ENCODE measurements around the gene DYNLT4. TPM values are rescaled to one million over a fixed set of nuclear protein-coding genes. Genes with fewer than 3 reads are reported as not detected.
"Not testable (repeated sequence)": the region's sequence is repeated elsewhere in the genome, so short reads cannot be mapped to it uniquely, and the experiment has no call there.

DYNLT4 gene
- total RNA-seq, 2 donors from 2014 or later = 0.32 to 0.80 TPM

DNA sequence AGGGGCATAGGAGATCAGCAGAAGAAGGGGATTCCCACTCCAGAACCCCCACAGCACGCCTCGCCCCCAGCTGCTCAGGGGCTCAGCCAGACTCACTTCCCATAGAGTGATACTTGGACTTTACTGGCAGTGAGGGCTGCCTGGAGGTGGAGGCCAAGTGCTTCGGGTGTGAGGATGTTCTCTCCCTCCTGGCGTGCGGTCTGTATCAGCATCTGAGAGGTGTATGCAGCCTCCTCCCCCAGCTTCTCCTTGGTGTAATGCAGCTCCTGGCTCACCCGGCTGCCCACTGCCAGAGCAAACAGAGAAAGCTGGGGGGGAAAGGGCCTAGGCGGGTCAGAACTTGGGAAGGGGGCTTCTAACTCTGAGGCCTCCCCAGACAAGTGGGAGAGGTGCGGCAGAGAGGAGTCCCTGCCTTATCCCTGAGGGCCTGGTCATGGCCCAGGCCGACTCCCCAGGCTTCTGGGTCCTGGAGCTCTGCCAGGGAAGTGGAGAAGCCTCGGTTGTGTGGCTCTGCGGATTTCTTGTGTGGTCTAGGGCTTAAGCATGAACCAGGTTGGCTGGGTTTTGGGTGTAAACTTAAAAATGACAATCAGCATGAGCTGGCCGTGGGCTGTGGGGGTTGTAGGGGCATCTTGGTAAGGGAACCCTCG is 25.0 kb upstream of the DYNLT4 start:
- no peak for DNase-seq (ENCODE audit: low spot score in 2 of 2)
- no peak for ATAC-seq
- Mint-ChIP-seq H3K9me3 (no peaks in the 10 kb centered on the region), H3K27ac (peak overlapping the region in 1 of 2 donors; percentile 76), H3K36me3 (no peaks in the 10 kb centered on the region)

DNA sequence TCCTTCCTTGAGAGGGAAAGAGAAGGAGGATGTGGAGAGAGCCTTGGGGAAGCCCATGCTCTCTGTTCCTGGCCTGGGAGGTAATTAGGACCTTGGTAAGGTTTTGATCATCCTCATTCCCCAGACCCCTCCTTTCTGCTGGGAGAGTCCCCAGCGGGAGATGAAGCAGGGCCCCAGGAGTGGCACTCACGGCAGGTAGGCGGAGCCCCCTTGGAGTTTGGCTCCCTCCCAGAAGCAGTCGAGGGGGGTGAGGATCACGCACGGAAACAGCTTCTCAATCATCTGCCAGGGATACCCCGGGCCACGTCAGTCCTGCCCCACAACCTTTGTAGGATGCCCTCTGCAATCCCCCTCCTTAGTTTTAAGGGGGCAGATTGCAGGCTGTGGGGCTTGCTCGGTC is 24.4 kb upstream of the DYNLT4 start:
- H3K27ac Mint-ChIP-seq = peak overlapping the region in 1 of 2 donors; percentile 49
- no peak for ATAC-seq
- H3K36me3 Mint-ChIP-seq = no peaks in the 10 kb centered on the region
- DNase-seq (ENCODE audit: low spot score in 2 of 2) = no peak
- no peaks in the 10 kb centered on the region for H3K9me3 Mint-ChIP-seq

DNA sequence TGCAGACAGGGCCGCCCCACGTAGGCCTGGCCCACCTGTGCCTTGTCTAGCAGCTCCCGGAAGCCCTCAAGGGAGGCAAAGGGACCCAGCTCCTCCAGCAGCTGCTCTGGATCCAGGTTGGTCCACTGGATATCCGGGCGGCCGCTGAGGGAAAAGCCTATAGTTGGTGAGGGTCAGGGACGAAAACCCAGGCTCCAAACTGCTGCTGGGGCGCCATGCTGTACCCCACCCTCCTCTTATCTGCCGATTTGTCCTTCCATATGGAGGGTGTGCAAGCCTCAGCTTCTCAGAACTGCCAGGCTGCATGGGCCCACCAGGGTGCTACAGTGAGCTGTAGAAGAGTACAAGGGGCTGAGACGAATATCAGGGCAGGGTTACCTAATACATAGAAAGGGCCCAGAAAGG is 23.8 kb upstream of the DYNLT4 start:
- H3K9me3 Mint-ChIP-seq = no peaks in the 10 kb centered on the region
- ATAC-seq (no peak), DNase-seq (ENCODE audit: low spot score in 2 of 2) (no peak)
- H3K27ac Mint-ChIP-seq = peak overlapping the region in 1 of 2 donors; percentile 49
- no peaks in the 10 kb centered on the region for H3K36me3 Mint-ChIP-seq

DNA sequence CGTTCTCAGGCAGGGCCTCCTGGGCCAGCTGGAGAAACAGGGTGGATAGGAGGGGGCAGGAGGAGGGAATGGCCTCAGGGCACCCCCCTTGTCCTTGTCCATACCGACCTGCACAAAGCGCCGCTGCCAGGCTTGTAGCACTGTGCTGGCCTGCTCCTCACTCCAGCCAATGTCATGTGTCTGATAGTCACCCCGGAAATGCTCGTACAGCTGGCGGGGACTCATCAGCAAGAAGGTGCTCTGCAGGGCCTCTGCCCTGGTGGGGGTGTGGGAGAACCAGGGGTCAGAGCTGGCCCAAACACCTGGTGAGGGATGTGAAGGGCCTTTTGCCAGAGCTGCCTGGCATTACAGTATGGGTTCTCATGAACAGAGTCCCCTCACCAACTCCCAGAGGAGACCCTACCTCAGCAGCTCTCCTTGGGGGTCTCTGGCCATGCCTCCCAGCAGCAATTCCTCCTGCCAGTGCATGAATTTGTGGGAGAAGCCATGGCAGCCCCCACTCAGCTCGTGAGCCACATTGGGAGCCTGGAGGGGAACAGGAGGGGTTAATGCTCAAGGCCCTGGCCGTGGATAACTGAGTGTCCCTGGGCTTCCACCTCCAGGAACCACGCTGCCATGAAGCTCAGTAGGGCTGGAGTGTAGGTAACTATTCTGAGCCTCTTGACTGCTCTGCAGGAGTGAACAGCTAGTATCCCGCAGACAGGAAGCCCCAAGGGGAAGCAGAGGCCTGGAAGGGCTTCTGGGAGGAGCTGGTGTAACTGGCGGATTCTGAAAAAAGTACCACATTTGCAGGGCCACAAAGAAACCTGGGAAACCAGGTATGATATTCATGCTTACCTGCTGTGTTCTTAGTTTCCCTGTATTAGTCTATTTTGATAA is 22.6 kb upstream of the DYNLT4 start:
- no peak for DNase-seq (ENCODE audit: low spot score in 2 of 2)
- ATAC-seq = no peak
- H3K27ac Mint-ChIP-seq = peak overlapping the region in 1 of 2 donors; percentile 49
- H3K36me3 Mint-ChIP-seq = no peaks in the 10 kb centered on the region
- H3K9me3 Mint-ChIP-seq = no peaks in the 10 kb centered on the region

DNA sequence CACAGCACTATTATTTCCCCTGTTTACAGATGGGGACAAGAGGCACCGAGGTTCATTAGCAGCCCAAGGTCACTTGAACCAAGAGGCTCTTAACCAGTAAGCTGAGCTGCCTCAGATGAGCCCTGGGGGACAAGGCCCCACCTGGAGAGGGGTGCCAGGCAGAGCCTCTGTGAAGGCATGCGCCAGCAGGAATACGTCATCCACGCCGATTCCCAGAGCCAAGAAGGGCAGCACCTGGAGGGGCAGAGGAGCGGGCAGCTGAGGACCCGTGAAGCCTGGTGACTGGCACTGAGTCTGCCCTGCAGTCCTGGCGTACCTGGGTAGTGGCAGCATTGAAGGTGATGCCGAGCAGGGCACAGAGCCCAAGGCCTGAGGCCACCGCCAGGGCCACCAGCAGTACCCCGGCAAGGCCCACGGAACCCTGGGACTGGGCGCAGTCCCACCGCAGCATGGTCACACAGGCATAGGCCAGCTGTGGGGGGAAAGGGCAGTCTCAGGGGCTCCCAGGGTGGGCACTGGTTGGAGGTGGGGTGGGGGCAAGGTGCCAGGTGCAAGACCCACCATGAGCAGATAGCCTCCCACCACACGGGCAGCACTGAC is 21.8 kb upstream of the DYNLT4 start:
- no peaks in the 10 kb centered on the region for H3K9me3 Mint-ChIP-seq
- no peaks in the 10 kb centered on the region for H3K36me3 Mint-ChIP-seq
- DNase-seq (ENCODE audit: low spot score in 2 of 2) (no peak), ATAC-seq (no peak)
- H3K27ac Mint-ChIP-seq = no peak overlapping the region

DNA sequence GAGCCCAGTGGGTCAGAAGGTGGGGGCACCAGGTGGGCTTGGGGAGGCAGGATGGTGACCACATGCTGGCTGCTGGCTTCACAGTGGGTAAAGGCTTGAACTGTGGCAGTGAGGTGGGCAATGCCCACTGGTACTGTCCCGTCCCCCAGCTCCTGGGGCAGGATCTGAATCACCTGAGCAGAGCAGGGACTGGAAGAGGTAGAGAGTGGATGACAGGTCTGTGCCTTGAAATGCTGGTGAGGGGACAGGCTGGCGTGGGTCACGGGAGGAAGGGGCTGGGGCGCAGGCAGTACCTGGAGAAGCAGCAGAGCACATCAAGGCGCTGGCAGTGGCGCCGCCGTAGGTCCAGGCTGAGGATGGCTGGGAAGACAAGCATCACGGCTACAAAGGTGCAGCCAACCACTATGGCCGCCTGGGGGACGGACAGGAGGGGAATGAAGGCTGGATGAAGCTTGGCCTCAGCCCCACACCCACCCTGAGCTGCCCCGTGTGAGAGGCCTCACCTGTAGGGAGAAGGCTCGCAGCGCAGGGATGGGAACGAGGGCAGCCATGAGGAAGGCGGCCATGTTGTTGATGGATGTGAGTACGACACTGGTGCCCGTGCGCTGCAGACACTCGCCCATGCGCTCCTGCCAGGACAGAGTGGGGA is 21.0 kb upstream of the DYNLT4 start:
- no peaks in the 10 kb centered on the region for H3K36me3 Mint-ChIP-seq
- peak overlapping the region in 1 of 2 donors; percentile 50 for H3K27ac Mint-ChIP-seq
- H3K9me3 Mint-ChIP-seq = no peaks in the 10 kb centered on the region
- ATAC-seq = no peak
- no peak for DNase-seq (ENCODE audit: low spot score in 2 of 2)

DNA sequence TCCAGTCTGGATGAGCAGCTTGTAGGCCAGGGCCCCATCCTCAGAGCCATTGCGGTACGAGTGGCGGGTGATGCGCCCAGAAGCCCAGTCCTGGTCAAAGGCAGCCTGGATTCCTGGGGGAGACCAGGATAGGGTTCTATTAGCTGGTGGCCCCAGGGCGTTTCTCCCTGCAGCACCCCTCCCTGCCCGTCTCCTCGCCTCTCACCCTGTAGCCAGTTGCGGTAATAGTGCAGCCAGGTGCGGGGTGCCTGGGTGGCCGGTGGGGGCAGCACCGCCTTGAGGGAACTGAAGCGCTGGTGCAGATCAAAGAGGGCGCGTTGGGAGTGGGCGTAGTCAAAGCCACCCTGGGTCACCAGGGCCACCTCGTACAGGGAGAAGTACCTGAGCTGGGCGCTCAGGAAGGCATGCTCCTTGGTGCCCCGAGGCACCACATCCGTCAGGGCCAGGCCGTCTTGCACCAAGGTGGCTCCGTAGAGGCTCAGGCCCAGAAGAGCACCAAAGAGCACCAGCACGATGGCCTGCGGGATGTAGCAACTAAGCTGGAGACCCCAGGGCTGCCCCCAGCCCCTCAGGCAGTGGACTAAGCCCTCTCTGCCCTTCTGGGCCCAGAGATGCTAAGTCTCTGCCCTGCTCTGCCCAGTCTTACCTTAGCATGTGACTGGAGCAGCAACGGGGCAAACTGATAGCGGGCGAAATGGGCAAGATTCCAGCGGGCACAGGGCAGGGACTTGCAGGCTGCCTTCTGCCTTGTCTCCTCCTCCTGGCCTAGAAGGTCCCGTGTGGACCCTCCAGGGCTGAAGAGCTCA is 20.2 kb upstream of the DYNLT4 start:
- DNase-seq (ENCODE audit: low spot score in 2 of 2) (no peak), ATAC-seq (no peak)
- H3K36me3 Mint-ChIP-seq = no peaks in the 10 kb centered on the region
- H3K27ac Mint-ChIP-seq = peak overlapping the region in 1 of 2 donors; percentile 50
- no peaks in the 10 kb centered on the region for H3K9me3 Mint-ChIP-seq

DNA sequence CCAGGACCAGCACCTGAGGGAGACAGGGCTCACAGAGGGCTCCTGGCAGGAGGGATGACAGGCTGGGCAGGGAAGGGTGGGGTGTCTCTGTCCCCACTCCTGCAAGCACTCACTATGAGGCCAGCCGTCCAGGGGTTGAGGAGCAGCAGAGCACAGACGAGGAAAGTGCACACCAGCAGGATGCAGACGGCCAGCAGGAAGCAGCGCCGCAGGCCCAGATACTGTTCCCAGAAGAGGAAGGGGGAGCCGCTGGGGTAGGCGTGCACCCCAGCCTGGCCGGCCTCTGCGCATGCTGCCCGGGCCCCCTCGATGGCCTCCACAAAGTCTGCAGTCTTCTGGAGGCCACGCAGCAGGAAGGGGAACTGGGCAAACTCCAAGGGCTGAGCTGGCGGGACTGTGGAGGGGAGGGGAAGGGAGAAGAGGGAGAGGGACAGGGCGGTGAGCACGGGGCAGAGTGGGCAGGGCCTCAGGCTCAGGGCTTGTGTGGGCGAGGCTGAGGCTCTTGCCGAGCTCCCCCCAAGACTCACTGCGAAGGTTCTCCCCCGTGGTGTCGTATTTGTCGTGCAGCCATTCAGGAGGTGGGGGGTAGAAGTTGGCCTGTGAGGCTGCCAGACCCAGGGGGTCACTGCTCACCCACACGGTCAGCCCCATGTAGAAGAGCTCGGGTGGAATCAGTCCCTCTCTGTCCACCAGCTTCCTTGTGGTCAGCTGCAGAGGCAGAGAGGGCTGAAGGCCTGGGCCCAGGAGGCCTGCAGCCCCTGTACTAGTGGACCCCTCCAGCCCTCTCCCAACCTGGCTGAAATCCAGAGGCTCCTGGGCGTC is 19.4 kb upstream of the DYNLT4 start:
- H3K27ac Mint-ChIP-seq = no peak overlapping the region
- no peaks in the 10 kb centered on the region for H3K9me3 Mint-ChIP-seq
- no peak for DNase-seq (ENCODE audit: low spot score in 2 of 2)
- no peak for ATAC-seq
- H3K36me3 Mint-ChIP-seq = no peaks in the 10 kb centered on the region

DNA sequence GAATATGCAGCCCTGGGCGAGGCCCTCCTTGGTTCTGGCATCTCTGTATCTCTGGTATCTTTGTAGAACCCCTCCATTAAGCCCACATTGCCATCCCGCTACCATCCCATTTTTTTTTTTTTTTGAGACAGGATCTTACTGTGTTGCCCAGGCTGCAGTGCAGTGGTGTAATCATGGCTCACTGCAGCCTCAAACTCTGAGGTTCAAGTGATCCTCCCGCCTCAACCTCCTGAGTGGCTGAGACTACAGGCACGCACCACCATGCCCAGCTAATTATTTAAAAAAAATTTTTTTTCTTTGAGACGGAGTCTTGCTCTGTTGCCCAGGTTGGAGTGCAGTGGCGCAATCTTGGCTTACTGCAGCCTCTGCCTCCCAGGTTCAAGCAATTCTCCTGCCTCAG is 17.2 kb upstream of the DYNLT4 start:
- not testable (repeated sequence) for H3K9me3 Mint-ChIP-seq; DNase-seq (ENCODE audit: low spot score in 2 of 2); ATAC-seq; H3K36me3 Mint-ChIP-seq; H3K27ac Mint-ChIP-seq

DNA sequence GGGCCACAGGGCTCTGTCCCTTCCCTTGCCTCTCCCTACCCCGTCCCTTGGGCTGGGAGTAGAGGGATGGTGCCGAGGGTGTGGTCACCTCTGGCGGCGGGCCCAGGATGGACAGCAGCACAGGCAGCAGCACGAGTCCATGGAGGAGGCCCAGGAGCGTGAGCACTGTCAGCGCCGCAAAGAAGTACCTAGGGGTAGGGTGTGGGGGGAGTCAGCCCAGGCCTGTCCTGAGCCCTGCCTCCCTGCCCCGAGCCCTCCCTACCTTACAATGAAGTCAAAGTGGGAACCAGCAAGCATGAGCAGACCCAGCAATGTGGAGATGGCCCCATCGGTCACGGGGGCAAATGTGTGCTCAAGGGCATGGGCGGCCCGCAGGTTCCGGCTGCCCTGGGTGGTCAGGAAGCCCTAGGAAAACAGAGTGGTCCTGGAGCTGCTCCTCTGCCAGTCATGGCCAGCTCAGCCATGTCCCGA is 15.9 kb upstream of the DYNLT4 start:
- DNase-seq (ENCODE audit: low spot score in 2 of 2) = no peak
- Mint-ChIP-seq H3K36me3 (peaks cover 0 to 4% of the 10 kb centered on the region in 2 donors), H3K27ac (no peak overlapping the region), H3K9me3 (no peaks in the 10 kb centered on the region)
- ATAC-seq = no peak

DNA sequence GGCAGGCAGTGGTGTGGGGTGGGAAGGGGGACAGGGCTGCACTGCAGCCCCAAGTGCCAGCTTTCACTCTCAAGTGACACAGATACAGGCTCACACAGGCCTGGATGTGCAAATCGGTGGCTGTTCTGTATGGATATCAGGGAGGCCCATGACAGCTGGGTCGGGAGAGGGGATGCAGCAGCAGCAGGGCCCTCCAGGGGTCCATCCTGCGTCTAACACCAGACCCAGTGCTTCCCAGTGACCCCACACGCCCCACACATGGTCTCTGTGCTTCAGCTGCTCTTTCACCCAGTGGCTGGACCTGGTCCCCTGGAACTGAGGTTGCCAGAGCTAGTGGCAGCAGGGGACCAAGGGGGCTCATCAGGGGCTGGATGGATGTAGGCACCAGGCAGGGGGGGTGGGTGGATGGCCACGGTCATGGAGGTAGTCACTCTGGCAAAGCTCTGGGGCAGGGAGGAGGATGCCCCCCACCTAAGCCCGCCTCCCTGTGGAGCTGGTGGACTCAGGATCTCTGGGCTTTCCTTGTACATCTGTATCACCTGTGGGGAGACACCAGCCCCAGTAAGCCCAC is 15.1 kb upstream of the DYNLT4 start:
- ATAC-seq (no peak), DNase-seq (ENCODE audit: low spot score in 2 of 2) (no peak)
- H3K36me3 Mint-ChIP-seq = peaks cover 0 to 12% of the 10 kb centered on the region in 2 donors
- no peaks in the 10 kb centered on the region for H3K9me3 Mint-ChIP-seq
- no peak overlapping the region for H3K27ac Mint-ChIP-seq

DNA sequence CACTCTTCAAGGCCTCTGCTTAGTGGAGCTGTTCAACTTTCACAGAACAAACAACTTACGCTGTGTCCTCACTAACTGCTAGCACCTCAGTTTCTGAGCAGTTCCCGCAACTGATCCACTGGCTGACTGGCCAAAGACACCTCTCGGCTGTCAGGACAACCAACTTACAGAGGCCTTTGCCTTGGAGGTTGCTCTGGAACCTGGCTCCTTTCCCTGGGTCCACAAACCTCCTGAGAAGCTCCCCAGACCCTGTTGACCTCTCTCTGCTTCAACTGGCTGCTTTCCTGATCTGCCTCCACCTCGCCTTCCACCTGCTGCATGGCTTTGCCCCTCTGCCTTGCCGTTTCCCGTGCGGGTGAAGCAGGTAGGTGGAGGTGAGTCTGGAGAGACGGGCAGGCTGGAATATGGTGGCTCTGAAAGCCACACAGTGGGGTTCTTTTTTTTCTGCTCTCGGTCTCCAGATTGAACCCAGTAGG is 14.1 kb upstream of the DYNLT4 start:
- DNase-seq (ENCODE audit: low spot score in 2 of 2) (no peak), ATAC-seq (no peak)
- Mint-ChIP-seq H3K36me3 (peaks cover 0 to 15% of the 10 kb centered on the region in 2 donors), H3K9me3 (no peaks in the 10 kb centered on the region), H3K27ac (peak overlapping the region in 1 of 2 donors; percentile 99)

DNA sequence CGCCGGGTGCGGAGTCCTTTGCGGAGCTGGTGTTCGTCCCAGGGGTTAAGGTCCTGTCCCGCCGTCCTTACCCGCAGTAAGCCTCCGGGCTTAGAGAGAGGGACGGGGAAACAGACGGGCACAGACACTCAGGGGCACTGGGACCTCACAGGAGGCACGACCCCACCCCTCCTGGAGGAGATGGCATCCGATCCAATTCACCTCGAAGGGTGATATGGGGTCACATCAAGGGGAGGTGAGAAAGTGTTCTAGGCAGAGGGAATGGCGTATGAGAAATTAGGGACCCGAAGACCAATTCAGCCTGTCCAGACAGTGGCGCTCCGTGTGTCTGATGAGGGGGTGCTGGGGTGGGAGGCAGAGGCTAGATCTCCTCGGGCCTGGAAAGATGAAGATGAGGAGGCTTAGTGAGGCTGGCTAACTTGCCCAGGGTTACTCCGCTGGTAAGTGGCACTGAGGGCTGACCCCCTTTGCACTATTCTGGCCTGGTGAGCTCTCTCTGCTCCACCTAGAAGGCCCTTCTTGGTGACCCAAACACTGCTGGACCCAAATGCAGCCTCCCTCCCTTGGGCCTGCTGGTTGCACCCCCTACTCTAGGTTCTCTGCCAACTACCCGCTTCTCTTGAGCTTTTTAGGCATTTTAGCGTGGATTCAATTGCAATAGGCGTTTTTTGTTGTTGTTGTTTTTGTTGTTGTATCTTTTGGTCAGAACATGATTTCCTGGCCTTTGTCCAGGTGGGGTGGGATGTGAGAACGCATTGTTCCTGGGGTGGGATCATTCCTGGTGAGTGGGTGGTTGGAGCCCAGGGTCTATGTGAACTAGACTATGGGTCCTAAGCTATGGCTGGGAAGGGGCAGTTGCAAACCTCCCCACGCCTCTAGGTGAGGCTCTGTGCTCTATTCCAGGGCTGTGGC is 13.4 kb upstream of the DYNLT4 start:
- ATAC-seq (peak in 1 of 2 donors; percentile 0), DNase-seq (ENCODE audit: low spot score in 2 of 2) (no peak)
- Mint-ChIP-seq H3K36me3 (peaks cover under 1 to 15% of the 10 kb centered on the region in 2 donors), H3K27ac (peak overlapping the region; percentile 99 to 100), H3K9me3 (no peaks in the 10 kb centered on the region)
